Measurements from ENCODE around the gene PLEKHA8.
A peak's percentile ranks its signal among the peaks of the same experiment; 100 is the strongest.

The PLEKHA8 gene

DNA sequence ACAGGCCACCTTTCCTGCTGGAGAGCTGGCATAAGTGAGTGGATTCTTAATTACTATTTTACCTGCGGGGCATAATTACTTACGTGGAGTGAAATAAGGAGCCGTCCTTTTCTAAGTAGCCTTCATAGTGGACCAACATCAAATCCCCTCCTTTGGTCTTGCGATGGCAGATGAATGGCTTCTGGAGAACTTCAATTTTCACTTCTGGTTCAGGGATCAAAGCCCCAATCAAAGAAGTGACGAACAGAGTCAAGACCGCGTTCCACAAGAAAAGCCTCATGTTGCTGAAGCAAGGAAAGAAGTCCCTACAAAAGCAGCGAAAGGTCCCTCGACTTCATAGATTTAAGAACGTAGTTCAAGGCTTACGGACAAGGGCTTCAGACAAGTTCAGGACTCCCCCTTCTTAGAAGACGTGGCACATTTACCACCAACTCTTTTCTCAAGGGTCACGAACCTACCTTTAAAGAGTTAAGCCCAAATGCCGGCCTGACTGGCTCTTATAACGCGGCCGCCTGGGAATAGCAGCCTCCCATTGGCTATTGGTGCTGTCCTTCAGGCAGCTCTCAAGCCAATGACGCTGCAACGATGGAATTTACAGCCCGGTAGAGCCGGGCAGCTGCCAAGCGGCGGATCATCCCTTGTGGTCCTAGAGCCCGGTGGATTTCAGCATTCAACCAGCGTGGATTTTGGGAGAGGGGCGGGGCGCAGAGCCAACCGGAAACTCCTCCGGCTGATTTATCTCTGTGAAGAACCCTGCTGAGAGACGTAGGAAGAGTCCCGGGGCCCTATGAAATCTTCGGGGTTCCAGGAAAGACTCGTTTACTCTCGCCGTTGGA, 1.8 kb upstream of the PLEKHA8 start, which contains the start of gene FKBP14:
TSS of gene FKBP14 (minus strand) at position 474 of the 836 bp plus-strand sequence. CDS start at position 280, 194 bp downstream.
- DNase-seq = peak; percentile 100

DNA sequence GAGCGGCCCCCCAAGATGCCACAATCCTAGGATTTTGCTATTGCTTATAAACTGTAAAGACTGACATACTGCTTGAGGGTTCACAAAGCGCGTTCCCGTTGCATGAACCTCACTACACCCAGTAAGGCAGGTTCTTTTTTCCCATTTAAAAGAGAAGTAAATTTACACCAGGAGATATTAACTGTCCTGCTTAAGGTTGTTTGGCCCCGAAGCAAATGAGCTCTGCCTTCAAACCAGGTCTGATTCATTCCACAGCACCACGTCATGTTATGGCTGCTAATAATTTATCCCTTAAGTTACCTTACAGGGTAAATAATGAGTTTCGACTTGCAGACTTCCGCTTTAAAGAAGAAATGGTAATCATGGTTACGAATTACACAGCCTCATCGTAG, 1.2 kb upstream of the PLEKHA8 start:
- peak; percentile 64 for DNase-seq

DNA sequence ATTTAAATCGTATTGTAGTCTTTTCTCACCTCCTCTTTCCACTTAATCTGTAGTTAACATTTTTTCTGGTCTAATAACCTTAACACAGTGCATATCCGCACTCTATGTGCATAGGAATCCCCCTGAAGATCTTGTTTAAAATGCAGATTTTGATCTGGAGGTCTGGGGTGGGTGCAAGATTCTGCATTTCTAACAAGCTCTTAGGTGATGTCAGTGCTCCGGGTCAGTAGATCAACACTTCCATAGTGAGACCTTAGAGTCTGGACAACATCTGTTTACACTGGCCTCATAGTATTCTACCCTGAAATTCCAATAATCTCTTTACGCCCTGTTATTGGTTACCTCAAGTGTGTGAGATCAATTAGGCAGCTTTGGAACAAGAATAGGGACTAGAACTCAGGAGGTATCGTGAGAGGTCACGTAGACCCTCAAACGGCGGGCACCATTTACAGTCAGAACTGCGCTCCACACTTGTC, 434 bp upstream of the PLEKHA8 start:
- no peak for DNase-seq

DNA sequence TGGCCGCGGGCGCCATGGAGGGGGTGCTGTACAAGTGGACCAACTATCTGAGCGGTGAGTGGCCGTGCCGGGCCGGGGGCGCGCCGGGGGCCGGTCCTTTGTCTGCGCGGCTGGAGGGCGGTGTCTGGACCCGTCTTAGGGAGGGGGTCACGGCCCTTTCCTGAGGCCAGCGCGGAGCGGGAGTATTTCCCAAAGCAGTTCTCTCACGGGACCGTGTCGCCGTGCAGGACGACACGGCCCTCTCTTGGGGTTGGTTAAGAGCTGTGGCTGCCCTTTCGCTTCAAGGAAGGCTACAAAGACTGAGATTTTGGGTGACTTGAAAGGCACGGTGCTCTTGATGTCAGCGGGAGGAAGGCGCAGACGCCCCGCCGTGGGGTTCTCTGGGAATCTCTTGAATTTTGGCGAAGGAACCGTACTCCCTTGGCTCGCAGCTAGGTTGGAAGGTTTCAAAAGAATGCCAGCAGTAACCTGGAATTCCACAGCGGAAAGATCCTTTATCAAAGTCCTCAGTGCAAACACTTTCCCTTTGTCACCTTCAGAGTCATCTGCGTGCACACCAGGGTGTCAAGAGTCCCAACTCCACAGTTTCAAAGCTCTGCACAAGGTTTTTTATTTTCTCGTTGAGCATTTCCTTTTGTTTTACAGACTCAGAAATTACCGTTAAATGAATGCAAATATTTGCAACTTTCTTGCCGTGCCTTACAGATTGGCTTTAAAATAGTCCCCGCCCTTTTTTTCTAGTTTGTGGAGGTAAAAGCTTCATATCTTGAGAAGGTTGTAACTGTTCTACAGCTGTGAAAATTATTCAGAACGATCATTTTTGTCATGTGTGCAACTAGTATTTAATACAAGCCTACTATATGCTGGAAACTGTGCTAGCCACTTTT, 780 bp downstream of the PLEKHA8 start:
- peak; percentile 59 for DNase-seq

DNA sequence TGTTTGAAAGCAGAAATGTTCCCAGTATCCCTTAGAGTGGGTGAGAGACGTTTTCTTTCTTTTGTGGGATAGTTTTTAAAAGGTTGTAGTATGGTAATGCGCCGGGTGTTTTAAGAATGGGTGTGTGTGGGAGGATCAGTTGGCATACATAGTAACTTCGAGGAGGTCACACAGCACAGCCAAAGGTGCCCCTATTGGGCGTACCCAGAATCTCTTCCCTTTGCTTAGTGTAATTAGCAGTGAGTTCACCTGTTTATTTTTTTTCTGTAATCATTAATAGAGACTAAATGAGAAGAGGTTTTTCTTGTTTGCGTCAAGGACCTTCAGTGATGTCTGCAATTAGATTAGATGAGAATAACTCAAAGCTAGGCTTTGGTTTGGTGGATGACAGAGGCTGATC, 1.5 kb downstream of the PLEKHA8 start:
- peak; percentile 19 for DNase-seq

DNA sequence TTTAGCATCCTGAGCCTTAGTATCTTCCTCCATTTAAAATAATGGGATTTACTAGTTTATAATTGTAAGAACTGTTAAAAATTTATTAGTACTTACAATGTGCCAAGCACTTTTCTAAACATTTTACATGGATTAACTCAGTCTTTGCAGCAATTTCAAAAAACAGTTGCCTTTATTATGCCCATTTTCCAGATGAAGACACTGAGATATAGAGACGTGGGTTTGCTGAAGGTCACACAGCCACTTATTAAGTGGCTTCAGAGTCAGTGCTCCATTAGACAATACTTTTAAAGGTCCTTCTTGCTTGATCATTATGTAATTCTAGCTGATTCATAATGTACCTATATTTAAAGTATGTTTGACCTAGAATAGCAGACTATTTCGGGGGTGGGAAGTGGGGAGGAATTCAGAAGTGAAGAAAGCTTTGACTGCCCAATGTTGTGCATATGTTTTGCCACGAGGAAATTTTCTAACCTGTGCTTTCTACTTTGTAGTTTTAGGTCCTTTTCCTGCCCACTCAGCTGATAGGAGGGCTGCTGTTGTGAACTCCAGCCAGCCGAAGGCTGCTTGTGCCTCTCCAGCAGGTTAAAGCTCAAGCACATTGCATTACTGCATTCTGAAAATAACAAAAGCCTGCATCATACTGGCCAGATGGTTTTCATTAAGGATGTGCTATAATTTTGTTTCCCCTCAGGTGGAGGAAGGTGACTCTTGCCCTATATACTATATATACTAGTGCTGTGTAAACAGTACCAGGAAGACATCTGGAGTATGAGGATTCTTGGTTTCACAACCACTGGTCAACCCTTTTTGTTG, 4.3 kb downstream of the PLEKHA8 start:
- DNase-seq = peak; percentile 96

DNA sequence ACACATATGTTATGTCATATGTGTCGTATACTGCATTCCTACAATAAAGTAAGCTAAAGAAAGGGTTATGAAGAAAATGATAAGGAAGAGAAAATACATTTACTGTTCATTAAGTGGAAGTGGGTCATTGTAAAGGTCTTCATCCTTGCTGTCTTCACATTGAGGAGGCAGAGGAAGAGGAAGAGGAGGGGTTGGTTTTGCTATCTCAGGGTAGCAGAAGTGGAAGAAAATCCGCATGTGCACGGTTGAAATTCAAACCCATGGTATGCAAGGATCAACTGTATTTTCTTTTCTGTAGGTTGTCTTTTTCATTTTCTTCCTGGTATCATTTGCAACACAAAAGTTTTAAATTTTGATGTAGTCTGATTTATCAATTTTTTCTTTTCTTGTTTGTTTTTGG, 6.3 kb downstream of the PLEKHA8 start:
- no peak for DNase-seq

DNA sequence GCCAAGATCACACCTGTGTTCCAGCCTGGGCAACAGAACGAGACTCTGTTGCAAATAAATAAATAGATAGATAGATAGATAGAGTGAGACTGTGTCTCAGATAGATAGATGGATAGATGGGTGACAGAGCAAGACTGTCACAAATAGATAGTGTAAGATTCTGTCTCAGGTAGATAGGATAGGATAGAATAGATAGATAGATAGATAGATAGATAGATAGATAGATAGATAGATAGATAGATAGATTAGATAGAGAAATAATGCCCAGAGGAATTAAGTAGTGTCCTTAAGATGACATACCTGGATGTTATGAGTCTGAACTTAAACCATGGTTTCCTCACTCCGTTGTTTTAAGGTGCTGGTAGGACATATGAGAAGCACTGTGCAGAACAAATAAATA, 8.0 kb downstream of the PLEKHA8 start:
- DNase-seq = no peak

DNA sequence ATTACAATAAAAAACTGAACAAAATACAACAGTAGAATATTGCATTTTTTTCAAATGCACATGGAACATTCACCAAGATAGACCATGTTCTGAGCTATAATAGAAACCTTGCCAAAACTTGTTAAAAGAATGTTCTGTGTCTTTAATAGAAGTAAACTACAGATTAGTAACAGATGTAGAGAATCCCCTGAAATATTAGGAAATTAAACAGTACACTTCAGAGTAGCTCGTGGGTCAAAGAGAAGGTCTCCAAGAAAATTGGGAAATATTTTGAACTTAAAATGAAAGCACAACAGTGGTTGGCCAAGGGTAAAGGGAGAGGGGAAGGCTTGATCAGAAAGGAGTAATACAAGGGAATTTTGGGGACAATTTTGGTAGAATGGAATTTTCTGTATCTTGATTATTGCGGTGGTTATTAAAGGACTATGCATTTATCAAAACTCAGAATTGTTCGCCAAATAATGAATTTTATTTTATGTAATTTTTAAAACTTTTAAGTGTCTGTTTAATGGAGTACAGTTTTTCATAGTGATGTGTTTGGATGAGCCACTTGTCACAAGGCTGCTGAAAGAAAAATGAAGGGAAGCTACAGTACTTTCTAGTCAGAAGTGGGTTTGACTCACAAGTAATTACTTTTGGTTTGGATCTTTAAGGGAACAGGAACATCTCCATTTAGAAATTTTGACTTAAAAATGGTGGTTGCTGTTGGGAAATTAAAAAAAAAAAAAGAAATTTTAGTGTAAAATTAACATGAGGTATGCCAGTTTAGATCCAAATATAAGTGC, 10.2 kb downstream of the PLEKHA8 start:
- no peak for DNase-seq

DNA sequence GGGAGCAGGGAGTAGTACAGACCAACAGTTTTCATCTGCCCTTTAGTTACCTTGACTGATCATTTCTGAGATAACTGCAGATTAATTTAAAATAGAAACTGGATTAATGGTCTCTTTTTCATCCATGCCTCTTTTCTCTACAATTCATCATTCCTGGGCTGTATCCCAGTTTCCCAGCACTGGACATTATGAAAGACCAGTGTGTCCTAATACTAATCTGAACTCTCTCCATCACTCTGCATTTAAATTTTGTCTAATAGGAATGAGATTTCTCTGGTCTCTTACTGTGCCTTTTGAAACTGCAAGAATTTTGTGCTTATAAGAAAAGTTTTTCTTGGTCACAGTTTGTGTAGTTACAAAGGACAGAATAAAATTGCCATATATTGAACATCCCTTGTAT, 12.7 kb downstream of the PLEKHA8 start:
- DNase-seq = no peak

DNA sequence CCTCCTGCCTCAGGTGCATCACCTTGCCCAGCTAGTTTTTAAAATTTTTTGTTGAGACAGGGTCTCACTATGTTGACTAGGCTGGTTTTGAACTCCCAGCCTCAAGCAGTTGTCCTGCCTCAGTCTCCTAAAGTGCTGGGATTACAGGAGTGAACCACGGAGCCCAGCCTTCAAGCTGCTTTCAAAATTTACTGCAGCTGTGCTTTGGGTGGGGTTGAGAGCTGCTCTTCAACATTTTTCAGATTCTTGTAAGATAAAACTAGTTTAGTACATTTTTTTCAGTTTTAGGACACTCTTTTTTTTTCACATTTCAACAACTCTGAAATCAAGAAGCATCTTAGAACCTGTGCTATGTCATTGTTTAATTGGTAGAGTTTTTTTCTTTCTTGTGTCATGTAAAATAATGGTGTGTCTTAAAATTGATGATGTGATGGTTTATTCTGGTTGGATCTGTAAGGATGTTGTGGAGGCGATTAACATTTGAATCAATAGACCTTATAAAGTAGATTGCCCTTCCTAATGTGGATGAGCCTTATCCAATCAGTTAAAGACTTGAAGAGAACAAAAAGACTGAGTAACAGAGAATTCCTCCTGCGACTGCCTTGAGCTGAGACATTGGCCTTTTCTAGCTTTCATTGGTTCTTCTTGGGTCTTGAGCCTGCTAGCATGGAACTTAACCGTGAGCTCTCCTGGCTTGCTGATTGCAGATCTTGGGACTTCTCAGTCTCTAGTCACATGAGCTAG, 13.5 kb downstream of the PLEKHA8 start:
- no peak for DNase-seq

DNA sequence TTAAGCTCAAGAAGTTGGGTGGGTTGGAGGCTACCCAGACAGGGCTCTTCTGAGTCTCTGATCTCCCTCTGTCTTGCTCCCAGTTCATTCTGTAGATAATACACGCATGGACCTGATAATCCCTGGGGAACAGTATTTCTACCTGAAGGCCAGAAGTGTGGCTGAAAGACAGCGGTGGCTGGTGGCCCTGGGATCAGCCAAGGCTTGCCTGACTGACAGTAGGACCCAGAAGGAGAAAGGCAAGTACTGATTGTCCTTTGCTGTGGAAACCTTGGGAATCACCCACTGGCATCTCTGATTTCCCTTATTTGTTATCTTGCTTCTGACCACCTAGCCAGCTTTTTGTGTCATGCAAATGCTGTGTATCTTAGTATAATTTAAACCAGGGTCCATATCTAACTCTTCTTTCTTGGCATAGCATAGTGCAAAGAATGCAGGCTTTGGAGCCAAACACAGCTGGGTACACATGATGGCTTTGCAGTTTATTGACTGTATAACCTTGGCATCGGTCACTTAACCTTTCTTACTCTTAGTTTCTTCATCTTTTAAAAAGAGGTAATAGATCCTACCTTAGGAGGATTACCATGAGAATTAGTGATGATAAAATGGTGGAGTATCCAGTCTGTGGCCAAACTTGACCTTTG, 18.0 kb downstream of the PLEKHA8 start:
- no peak for DNase-seq

DNA sequence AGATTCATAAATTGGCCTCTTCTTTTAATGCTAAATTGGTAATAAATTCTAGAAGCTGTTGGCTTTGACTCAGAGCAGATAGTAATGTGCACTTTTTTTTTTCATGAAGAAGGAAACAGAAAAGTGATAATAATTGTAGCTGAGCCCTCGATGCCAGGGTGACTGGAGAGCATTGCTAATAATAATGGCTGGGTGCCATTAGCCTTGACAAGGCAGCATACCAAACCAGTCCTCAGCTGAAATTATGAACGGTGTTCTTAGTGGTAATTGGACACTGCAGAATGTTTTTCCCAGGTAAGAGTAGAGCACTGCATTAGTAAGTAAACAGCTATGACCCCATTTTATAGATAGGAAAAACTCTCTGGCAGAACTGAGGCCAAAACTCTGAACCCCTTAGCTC, 18.9 kb downstream of the PLEKHA8 start:
- no peak for DNase-seq

DNA sequence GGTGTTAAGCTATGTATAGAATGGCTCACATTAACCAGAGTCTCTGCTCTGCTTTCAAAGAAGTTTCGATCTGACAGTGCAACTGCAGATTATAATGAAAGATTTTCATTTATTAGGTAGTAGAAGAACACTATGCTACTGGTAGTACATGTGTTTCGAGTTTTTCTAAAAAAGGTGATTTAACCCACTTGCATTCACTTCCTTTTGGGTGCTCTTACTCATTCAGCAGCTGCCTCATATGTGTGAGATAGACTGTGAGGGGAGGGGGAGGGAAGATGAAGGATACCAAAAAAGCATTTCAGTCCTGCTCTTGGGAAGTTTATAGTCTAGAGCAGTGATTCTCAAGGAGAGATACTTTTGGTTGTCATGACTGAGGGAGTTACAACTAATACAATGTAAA, 20.4 kb downstream of the PLEKHA8 start:
- no peak for DNase-seq

DNA sequence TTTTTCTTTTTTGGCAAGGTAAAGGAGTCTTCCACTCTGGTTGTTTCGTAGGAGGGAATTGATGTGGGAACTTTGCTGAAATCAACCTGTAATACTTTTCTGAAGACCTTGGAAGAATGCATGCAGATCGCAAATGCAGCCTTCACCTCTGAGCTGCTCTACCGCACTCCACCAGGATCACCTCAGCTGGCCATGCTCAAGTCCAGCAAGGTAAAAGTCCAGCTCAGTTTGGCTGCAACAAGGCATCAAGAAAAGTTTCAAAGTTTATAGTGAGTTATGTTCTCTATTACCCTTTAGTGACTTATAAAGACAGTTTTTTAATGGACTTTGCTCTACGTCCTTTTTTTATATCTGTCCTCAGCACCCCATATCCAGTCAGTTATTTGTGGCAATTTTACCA, 21.0 kb downstream of the PLEKHA8 start:
- no peak for DNase-seq

DNA sequence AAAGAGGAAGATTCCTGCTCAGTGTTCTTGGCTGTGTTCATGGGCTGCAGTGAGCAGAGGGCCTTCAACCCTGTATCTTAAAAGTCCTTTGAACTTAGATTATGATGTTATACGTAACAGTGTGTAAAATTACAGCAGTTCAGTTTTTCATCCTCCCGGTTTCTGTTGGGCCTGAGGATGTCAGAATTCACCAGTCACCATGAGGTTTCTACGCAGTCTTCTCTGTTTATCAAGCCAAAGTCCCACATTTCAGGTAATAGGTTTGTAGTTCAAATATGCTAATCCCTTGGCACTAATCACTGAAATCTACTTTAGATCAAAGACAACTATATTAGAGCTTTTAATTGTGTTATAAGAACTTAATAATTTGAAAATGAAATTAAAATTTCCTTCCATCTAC, 24.9 kb downstream of the PLEKHA8 start:
- DNase-seq = no peak

DNA sequence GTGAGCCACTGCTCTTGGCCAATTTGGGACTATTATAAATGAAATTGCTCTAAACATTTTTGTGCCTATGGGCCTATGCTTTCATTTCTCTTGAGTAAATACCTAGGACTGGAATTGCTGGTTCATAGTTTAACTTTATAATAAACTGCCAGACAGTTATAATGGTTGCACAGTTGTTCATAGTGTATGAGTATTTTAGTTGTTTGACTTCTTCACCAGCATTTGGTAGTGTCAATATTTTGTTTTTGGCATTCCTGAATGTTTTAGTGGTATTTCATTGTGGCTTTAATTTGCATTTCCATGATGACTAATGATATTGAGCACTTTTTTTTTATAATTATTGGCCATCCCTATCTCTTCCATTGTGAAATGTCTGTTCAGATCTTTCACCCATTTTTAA, 29.5 kb downstream of the PLEKHA8 start:
- DNase-seq = no peak

DNA sequence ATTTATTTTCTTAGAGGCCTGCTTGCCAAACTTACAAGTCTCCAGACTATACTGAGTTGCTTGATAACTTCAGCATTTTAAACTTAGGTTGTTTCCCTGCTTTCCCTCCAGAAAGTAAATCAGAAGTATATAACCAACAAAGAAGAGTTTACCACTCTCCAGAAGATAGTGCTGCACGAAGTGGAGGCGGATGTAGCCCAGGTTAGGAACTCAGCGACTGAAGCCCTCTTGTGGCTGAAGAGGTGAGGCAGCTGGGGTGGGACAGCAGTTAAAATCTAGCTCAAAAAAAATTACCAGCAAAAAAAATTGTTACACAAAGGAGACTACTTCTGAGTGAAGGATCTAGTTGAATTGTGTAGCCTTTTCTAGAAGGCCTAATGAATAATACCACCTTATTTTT, 33.6 kb downstream of the PLEKHA8 start:
- DNase-seq = peak; percentile 56

DNA sequence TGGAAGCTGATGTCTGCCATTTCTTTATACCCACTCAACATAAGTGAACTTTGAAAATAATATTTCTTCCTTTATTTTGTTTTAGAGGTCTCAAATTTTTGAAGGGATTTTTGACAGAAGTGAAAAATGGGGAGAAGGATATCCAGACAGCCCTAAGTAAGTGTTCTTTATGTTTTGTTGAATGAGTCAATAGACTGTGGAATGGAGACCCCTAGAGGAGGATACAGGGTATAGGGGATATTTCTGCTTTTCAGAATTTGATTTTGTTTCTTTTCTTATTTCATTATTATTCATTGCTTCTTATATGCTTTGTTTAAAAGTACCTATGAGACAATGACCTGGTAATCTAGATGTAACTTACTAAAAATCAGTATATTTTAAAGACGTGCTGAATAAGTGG, 34.4 kb downstream of the PLEKHA8 start:
- DNase-seq = peak; percentile 73

DNA sequence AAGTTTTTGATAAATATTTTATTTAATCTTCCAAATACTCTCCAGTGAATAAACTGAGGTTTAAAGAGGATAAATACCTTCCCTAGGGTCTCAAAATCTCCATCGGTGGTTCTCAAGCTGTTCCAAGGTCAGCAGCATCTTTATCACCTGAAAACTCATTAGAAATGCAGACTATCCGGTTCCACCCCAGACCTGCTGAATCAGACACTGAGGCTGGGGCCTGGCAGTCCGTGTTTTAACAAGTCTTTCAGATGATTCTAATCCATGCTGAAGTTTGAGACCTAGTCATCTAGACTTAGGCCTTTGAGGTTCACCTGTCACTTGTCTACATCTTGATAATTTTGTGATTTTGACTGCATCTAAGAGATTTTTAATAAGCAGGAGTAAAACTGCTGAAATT, 37.5 kb downstream of the PLEKHA8 start:
- no peak for DNase-seq

DNA sequence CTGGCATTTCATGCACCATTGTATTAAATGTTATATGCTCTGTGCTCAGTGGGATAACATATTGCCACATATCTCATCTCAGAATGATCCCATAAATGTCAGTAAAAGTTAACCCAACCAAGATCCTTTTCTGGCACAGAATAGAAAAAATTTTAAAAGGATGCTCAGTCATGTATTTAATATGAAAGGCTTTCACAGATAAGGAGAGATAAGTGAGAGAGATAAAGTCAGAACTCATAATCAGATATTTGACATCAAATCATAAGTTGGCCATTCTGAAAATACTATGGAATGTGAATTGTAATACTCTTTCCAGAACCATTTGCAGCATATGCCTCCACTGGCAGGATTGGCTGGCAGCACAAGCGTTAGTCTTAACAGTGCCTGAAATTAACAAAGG, 38.5 kb downstream of the PLEKHA8 start:
- DNase-seq = no peak
